SH-SY5Y (cell line): ENCODE results near the gene ZNF365.

Source experiments
- GATA2 ChIP-seq: IDR thresholded peaks from 2 replicates; pipeline ENCODE4 v1.6.1; 2011; ENCODE audit warnings: mild to moderate bottlenecking, low read depth, low read length
- GATA3 ChIP-seq: IDR thresholded peaks from 2 replicates; pipeline ENCODE4 v1.6.1; 2011; ENCODE audit warnings: low read depth, mild to moderate bottlenecking, low read length, moderate library complexity

- no peak for TF ChIP-seq GATA3
- no peak for TF ChIP-seq GATA2
These were observed 552 bp upstream of the ZNF365 start for GRCh38 chr10:62373639-62373994.
